ENCODE results near the gene MYO6. TPM values are rescaled to one million over a fixed set of nuclear protein-coding genes. Genes with fewer than 3 reads are reported as not detected.

Gene MYO6
- total RNA-seq, 2 donors from 2014 or later, result 5.8 to 6.6 TPM

DNA sequence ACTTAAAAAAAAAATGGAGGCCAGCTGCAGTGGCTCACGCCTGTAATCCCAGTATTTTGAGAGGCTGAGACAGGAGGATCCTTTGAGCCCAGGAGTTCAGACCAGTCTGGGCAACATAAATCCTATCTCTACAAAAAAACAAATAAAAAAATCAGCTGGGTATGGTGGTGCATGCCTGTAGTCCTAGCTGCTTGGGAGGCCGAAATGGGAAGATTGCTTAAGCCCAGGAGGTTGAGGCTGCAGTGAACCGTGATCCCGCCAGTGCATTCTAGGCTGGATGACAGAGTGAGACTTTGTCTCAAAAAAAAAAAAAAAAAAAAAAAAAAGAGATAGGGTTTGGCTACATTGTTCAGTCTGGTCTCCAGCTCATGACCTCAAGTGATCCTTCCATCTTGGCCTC, 29.7 kb downstream of the MYO6 start:
- DNase-seq (no peak), ATAC-seq (replicated peaks in 1 of 2) (no peak)
- peaks cover 4% of the 10 kb centered on the region for H3K27me3 Mint-ChIP-seq (ENCODE audit: low read depth)
- no peaks in the 10 kb centered on the region for H3K4me1 Mint-ChIP-seq (ENCODE audit: low read depth)
- H3K9me3 Mint-ChIP-seq, result no peaks in the 10 kb centered on the region
- no peaks in the 10 kb centered on the region for H3K36me3 Mint-ChIP-seq (ENCODE audit: insufficient read depth in 2 of 2)
- H3K4me3 Mint-ChIP-seq, result no peak overlapping the region
- no peak overlapping the region for H3K27ac Mint-ChIP-seq

DNA sequence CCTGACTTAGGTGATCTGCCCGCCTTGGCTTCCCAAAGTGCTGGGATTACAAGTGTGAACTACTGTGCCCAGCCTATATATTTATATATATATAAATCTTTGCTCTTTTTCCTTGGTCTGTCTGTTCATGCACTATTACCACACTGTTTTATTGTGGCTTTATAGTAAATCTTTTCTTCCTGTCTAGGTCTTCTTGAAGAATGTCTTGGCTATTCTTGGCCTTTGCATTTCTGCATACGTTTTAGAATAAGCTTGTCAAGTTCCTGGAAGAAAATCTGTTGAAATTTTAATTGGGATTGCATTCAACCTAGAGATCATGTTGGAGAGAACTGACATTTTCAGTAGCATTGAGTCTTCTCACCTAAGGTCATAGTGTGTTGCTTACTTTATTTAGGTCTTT, 37.1 kb downstream of the MYO6 start:
- no peak for ATAC-seq (replicated peaks in 1 of 2)
- peaks cover 0 to 1% of the 10 kb centered on the region in 2 donors for H3K9me3 Mint-ChIP-seq
- H3K36me3 Mint-ChIP-seq (ENCODE audit: insufficient read depth in 2 of 2), result no peaks in the 10 kb centered on the region
- H3K27ac Mint-ChIP-seq, result no peak overlapping the region
- H3K4me3 Mint-ChIP-seq, result no peak overlapping the region
- no peak for DNase-seq
- peaks cover 21% of the 10 kb centered on the region for H3K27me3 Mint-ChIP-seq (ENCODE audit: low read depth)
- no peaks in the 10 kb centered on the region for H3K4me1 Mint-ChIP-seq (ENCODE audit: low read depth)

DNA sequence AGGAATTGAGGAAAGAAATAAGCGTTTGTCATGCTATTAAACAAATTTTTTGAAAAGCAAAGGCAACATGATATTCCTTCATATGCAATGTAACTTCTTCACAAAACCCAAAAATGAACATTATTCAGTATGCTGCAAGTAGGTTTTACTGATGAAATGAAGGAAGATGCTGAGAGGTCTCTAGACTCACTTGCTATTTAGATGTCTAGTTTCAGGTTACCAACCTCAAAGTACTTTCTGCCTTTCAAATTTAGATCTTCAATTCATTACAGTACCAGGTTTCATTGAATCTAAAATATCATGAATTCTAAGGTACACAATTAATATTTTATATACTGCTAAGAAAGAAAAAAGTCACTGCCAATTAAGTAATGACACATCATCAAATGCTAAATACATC, 39.9 kb downstream of the MYO6 start:
- H3K36me3 Mint-ChIP-seq (ENCODE audit: insufficient read depth in 2 of 2), result no peaks in the 10 kb centered on the region
- H3K4me3 Mint-ChIP-seq, result no peak overlapping the region
- no peak for ATAC-seq (replicated peaks in 1 of 2)
- peaks cover 18% of the 10 kb centered on the region for H3K27me3 Mint-ChIP-seq (ENCODE audit: low read depth)
- no peak overlapping the region for H3K27ac Mint-ChIP-seq
- H3K9me3 Mint-ChIP-seq, result peaks cover 0 to 1% of the 10 kb centered on the region in 2 donors
- no peaks in the 10 kb centered on the region for H3K4me1 Mint-ChIP-seq (ENCODE audit: low read depth)
- no peak for DNase-seq

DNA sequence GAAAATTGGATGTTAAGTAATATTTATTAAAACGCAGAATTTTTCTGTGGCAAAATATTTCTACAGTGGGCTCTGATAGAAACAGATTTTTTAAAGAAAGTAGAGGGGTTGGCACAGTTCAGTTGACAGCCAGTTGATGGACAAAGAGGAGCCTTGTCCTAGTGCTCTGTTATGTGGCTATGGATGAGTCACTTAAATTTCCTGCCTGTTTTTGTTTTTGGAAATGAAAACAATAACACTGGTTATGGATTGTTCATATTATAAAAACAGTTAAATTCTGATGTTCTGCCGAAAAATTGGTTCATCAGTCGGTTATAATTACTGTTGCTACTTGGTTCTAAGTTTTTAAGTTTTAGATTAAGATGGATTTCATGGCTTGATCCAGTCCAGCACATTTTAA, 42.8 kb downstream of the MYO6 start:
- Mint-ChIP-seq H3K9me3 (no peaks in the 10 kb centered on the region), H3K27me3 (ENCODE audit: low read depth) (peaks cover 22% of the 10 kb centered on the region), H3K36me3 (ENCODE audit: insufficient read depth in 2 of 2) (no peaks in the 10 kb centered on the region), H3K27ac (no peak overlapping the region), H3K4me3 (no peak overlapping the region), H3K4me1 (ENCODE audit: low read depth) (no peaks in the 10 kb centered on the region)
- DNase-seq (no peak), ATAC-seq (replicated peaks in 1 of 2) (no peak)

DNA sequence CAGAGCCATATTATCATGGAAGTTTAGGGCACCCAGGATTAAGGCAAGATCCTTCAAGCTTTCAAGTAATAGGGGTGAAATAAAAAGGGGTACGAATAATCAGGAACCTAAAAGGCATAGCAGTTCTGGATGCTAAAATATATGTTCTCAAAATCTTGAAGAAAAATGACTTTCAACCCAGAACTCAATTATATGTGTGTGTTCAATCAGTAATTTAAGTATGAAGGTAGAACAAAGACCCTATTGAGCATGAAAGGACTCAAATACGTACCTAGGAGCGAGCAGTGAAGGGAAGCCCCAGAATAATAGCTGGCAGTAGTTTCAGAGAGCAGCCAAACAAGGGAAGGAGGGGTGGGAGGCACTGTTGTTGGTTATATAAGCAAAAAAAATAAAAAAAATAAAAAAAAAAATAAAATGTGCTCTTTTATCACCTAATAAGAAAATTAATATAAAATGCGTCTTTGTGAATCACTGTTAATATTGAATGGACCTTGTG, 45.4 kb downstream of the MYO6 start:
- H3K4me3 Mint-ChIP-seq, result no peak overlapping the region
- no peaks in the 10 kb centered on the region for H3K9me3 Mint-ChIP-seq
- DNase-seq (no peak), ATAC-seq (replicated peaks in 1 of 2) (no peak)
- no peaks in the 10 kb centered on the region for H3K4me1 Mint-ChIP-seq (ENCODE audit: low read depth)
- H3K36me3 Mint-ChIP-seq (ENCODE audit: insufficient read depth in 2 of 2), result no peaks in the 10 kb centered on the region
- no peak overlapping the region for H3K27ac Mint-ChIP-seq
- H3K27me3 Mint-ChIP-seq (ENCODE audit: low read depth), result peaks cover 14% of the 10 kb centered on the region

DNA sequence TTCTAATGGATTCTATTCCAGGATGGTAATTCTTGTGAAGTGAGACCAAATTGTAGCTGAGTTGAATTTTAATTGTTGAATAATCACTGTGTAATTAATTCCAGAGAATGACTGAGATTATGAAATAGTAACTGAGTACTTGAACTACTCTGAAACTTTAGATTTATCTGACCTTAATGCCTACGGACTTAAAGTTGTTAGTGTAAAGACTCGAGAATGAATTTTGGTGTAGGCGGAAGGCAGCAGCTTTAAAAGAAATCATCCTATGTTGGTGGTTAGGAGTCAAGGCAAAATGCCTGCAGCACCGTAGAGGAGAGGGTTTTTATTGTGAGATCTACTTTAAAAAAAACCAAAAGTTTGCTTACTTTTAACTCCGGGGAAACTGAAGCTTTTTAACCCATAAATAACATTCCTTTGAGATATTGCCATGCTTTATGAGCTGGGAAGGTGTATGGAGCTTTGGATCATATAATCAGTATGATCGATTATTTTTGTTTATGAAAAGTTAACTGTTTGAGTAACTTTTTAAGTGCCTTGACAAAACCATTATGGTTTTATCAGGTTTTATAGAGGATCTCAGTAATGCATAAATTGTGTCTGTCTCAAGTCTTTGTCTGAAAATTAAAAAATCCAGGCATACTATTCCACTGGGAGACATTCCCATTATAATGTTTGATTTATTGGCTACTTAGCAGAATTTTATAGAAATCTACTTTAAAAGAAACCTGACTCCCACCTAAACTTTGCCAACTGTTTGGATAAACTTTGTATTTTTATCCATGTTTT, 46.1 kb downstream of the MYO6 start:
- H3K27me3 Mint-ChIP-seq (ENCODE audit: low read depth), result peaks cover 15% of the 10 kb centered on the region
- H3K36me3 Mint-ChIP-seq (ENCODE audit: insufficient read depth in 2 of 2), result no peaks in the 10 kb centered on the region
- ATAC-seq (replicated peaks in 1 of 2) (no peak), DNase-seq (no peak)
- no peak overlapping the region for H3K4me3 Mint-ChIP-seq
- no peak overlapping the region for H3K27ac Mint-ChIP-seq
- H3K4me1 Mint-ChIP-seq (ENCODE audit: low read depth), result no peaks in the 10 kb centered on the region
- H3K9me3 Mint-ChIP-seq, result no peaks in the 10 kb centered on the region

DNA sequence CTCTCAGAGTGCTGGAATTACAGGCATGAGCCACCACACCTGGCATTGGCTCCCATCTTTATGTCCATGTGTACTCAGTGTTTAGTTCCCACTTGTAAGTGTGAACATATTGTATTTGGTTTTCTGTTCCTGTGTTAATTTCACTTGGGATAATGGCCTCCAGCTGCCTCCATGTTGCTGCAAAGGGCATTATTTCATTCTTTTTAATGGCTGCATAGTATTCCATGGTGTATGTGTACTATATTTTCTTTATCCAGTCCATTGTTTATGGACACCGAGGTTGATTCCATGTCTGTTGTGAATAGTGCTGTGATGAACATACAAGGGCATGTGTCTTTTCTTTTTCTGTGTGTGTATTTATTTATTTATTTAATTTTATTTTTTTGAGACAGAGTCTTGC, 47.7 kb downstream of the MYO6 start:
- no peak for DNase-seq
- H3K27me3 Mint-ChIP-seq (ENCODE audit: low read depth), result peaks cover 21% of the 10 kb centered on the region
- H3K27ac Mint-ChIP-seq, result no peak overlapping the region
- no peak for ATAC-seq (replicated peaks in 1 of 2)
- H3K9me3 Mint-ChIP-seq, result no peaks in the 10 kb centered on the region
- H3K4me3 Mint-ChIP-seq, result no peak overlapping the region
- no peaks in the 10 kb centered on the region for H3K4me1 Mint-ChIP-seq (ENCODE audit: low read depth)
- H3K36me3 Mint-ChIP-seq (ENCODE audit: insufficient read depth in 2 of 2), result no peaks in the 10 kb centered on the region

DNA sequence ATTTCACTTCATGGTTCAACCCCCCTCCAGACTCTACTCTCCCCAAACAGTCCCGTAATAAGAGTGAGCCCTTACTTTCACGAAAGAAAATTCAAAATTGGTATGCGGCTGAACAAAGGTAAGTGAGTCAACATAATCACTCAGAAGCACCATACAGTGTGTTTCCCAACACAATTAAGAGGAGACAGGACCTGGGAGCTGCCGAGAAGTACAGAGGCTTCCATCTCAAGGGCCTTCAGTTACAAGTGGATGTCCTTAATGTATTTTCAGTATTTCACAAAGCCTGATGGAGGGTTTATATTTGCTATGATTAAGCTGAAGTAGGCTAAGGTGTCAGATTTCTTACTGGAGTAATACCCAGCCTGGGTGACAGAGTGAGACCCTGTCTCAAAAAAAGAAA, 51.1 kb downstream of the MYO6 start:
- Mint-ChIP-seq H3K36me3 (ENCODE audit: insufficient read depth in 2 of 2) (no peaks in the 10 kb centered on the region), H3K27ac (no peak overlapping the region), H3K4me3 (no peak overlapping the region), H3K27me3 (ENCODE audit: low read depth) (peaks cover 9% of the 10 kb centered on the region), H3K9me3 (no peaks in the 10 kb centered on the region), H3K4me1 (ENCODE audit: low read depth) (no peaks in the 10 kb centered on the region)
- ATAC-seq (replicated peaks in 1 of 2) (no peak), DNase-seq (no peak)

DNA sequence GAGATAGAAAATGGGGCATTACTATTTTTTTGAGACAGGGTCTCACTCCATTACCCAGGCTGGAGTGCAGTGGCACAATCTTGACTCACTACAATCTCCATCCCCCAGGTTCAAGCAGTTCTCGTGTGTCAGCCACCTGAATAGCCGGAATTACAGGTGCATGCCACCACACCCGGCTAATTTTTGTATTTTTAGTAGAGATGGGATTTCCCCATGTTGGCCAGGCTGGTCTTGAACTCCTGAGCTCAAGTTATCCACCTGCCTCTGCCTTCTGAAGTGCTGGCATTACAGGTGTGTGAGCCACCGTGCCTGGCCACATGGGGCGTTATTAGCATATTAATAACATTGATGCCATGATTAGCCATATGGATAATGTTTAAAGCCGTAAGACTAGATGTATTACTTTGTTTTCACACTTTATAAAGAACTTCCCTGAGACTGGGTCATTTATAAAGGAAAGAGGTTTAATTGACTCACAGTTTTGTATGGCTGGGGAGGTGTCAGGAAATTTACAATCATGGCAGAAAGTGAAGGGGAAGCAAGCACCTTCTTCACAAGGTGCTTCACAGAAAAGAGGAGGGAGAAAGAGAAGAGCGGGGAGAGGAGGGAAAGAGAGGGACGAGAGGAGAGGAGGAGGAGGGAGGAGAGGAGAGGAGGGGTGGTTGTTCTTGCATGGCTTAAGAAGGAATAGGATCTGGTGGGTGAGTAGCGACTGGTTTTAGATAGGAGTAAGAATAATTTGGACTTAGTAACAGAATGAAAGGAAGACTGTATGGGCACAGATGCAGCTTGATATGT, 51.9 kb downstream of the MYO6 start:
- Mint-ChIP-seq H3K4me3 (no peak overlapping the region), H3K36me3 (ENCODE audit: insufficient read depth in 2 of 2) (no peaks in the 10 kb centered on the region), H3K4me1 (ENCODE audit: low read depth) (no peaks in the 10 kb centered on the region), H3K9me3 (no peaks in the 10 kb centered on the region), H3K27ac (no peak overlapping the region), H3K27me3 (ENCODE audit: low read depth) (peaks cover 7% of the 10 kb centered on the region)
- DNase-seq, result no peak
- no peak for ATAC-seq (replicated peaks in 1 of 2)

DNA sequence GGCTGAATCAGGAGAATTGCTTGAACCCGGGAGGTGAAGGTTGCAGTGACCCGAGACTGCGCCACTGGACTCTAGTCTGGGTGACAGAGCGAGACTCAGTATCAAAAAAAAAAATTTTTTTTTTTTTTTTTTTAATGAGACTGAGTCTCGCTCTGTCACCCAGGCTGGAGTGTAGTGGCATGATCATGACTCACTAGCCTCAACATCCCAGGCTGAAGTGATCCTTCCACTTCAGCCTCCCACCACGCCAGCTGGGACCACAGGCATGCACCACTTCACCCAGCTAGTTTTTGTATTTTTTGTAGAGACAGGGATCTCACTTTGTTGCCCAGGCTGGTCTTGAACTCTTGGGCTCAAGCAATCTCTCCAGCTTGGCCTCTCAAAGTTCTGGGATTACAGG, 53.3 kb downstream of the MYO6 start:
- H3K4me1 Mint-ChIP-seq (ENCODE audit: low read depth), result no peaks in the 10 kb centered on the region
- no peak overlapping the region for H3K27ac Mint-ChIP-seq
- no peak overlapping the region for H3K4me3 Mint-ChIP-seq
- H3K36me3 Mint-ChIP-seq (ENCODE audit: insufficient read depth in 2 of 2), result no peaks in the 10 kb centered on the region
- DNase-seq (no peak), ATAC-seq (replicated peaks in 1 of 2) (no peak)
- no peaks in the 10 kb centered on the region for H3K9me3 Mint-ChIP-seq
- H3K27me3 Mint-ChIP-seq (ENCODE audit: low read depth), result peaks cover 7% of the 10 kb centered on the region

DNA sequence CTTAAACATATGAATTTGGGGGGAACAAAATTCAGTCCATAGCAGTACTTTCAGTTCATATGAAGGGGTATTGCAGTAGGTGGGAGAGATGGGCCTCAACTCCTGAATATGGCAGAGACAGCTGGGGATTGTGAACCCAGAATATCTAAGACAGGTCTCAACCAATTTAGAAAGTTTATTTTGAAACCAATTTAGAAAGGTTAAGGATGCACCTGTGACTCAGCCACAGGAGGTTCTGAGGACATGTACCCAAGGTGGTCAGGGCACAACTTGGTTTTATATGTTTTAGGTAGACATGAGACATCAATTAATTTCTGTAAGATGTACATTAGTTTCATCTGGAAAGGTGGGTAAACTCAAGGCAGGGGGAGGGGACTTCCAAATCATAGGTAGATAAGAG, 59.5 kb downstream of the MYO6 start:
- DNase-seq (no peak), ATAC-seq (replicated peaks in 1 of 2) (no peak)
- H3K9me3 Mint-ChIP-seq, result peaks cover 6 to 8% of the 10 kb centered on the region in 2 donors
- no peaks in the 10 kb centered on the region for H3K36me3 Mint-ChIP-seq (ENCODE audit: insufficient read depth in 2 of 2)
- peaks cover 4% of the 10 kb centered on the region for H3K27me3 Mint-ChIP-seq (ENCODE audit: low read depth)
- no peak overlapping the region for H3K27ac Mint-ChIP-seq
- H3K4me1 Mint-ChIP-seq (ENCODE audit: low read depth), result no peaks in the 10 kb centered on the region
- H3K4me3 Mint-ChIP-seq, result no peak overlapping the region

DNA sequence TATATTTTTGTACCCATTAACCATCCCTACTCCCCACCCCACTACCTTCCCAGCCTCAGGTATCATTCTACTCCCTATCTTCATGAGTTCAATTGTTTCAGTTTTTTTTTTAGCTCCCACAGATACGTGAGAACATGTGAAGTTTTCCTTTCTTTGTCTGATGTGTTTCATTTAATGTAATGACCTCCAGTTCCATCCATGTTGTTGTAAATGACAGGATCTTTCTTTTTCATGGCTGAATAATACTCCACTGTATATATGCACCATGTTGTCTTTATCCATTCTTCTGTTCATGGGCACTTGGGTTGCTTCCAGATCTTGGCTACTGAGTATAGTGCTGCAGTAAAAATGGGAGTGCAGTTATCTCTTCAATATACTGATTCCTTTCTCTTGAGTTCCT, 63.5 kb downstream of the MYO6 start:
- Mint-ChIP-seq H3K4me1 (ENCODE audit: low read depth) (no peaks in the 10 kb centered on the region), H3K9me3 (peaks cover 6 to 8% of the 10 kb centered on the region in 2 donors), H3K36me3 (ENCODE audit: insufficient read depth in 2 of 2) (no peaks in the 10 kb centered on the region), H3K4me3 (no peak overlapping the region), H3K27ac (no peak overlapping the region), H3K27me3 (ENCODE audit: low read depth) (peaks cover 6% of the 10 kb centered on the region)
- no peak for ATAC-seq (replicated peaks in 1 of 2)
- DNase-seq, result no peak

DNA sequence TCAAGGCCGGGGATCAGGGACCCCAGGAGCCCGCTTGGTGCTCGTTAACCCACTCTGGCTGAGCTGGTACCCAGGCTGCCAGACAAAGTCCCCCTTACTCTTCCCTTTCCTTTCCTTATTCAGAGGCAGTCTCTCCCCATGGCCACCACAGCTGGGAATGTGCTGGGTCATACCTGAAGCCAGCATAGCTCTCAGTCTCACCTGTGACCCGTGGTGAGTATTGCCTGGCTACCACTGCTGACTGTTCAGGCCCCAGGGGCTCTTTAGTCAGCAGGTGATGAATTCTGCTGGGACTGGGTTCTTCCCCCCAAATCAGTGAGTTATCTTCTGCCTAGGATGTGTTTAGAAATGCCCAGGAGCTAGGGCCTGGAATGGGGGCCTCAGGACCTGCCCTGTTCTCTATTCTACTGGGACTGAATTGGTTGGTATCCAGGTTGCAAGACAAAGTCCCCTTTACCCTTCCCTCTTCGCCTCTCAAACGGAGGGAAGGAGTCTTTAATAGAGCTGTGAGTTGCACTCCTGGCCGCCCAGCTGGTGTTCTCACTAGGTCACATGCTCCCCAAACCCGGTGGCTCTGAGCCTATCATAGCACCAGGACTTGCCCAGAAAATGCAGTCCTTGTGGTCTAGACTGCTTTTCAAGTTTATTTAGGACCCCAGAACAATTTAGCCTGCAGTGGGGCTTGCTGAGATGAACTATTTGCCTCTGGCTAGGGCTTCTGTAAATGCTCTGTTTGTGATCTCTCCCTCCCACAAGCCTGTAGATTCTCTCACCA, 64.6 kb downstream of the MYO6 start:
- Mint-ChIP-seq H3K4me1 (ENCODE audit: low read depth) (no peaks in the 10 kb centered on the region), H3K27ac (no peak overlapping the region), H3K27me3 (ENCODE audit: low read depth) (peaks cover 6% of the 10 kb centered on the region), H3K36me3 (ENCODE audit: insufficient read depth in 2 of 2) (no peaks in the 10 kb centered on the region), H3K9me3 (peaks cover 4% of the 10 kb centered on the region in 2 donors), H3K4me3 (no peak overlapping the region)
- ATAC-seq (replicated peaks in 1 of 2) (no peak), DNase-seq (no peak)
